GM19452 (cell line): ENCODE measurements around the gene PRKCH.

Experiments
- ATAC-seq: cut with Tn5 transposase; IDR thresholded peaks from one replicate; pipeline ENCODE4 v1.9.1; 2021; ENCODE audit not compliant: unreplicated experiment

PRKCH gene

GRCh38 chr14:61484826-61485584, 163.6 kb downstream of the PRKCH start:
- ATAC-seq: no peak

GRCh38 chr14:61485661-61486060, 164.3 kb downstream of the PRKCH start:
- ATAC-seq: no peak

- no peak for ATAC-seq
Measured at GRCh38 chr14:61486930-61487495, 165.6 kb downstream of the PRKCH start.

- no peak for ATAC-seq
Measured at GRCh38 chr14:61488417-61489401, 167.3 kb downstream of the PRKCH start.

- ATAC-seq: no peak
Measured at GRCh38 chr14:61489512-61489911, 168.1 kb downstream of the PRKCH start.

- ATAC-seq: no peak
Measured at GRCh38 chr14:61489932-61490331, 168.6 kb downstream of the PRKCH start.

GRCh38 chr14:61491224-61491623, 169.8 kb downstream of the PRKCH start:
- no peak for ATAC-seq

- no peak for ATAC-seq
Measured at GRCh38 chr14:61491876-61492434, 170.6 kb downstream of the PRKCH start.

- ATAC-seq: no peak
Measured at GRCh38 chr14:61492474-61492873, 171.1 kb downstream of the PRKCH start.

GRCh38 chr14:61493239-61493638, 171.9 kb downstream of the PRKCH start:
- no peak for ATAC-seq

GRCh38 chr14:61494018-61494417, 172.6 kb downstream of the PRKCH start:
- ATAC-seq: no peak

- no peak for ATAC-seq
Measured at GRCh38 chr14:61495809-61496208, 174.4 kb downstream of the PRKCH start.

- no peak for ATAC-seq
Measured at GRCh38 chr14:61498303-61498702, 176.9 kb downstream of the PRKCH start.

- no peak for ATAC-seq
Measured at GRCh38 chr14:61498811-61499210, 177.4 kb downstream of the PRKCH start.

- no peak for ATAC-seq
Measured at GRCh38 chr14:61499991-61500390, 178.6 kb downstream of the PRKCH start.

GRCh38 chr14:61501714-61502458, 180.5 kb downstream of the PRKCH start:
- no peak for ATAC-seq

- peak; percentile 19 for ATAC-seq
Measured at GRCh38 chr14:61502459-61503093, 181.2 kb downstream of the PRKCH start.

GRCh38 chr14:61503167-61503801, 181.9 kb downstream of the PRKCH start:
- peak; percentile 83 for ATAC-seq

- ATAC-seq: no peak
Measured at GRCh38 chr14:61504901-61505300, 183.5 kb downstream of the PRKCH start.
